Stimulated activated naive CD8-positive, alpha-beta T cell treated with anti-CD3 and anti-CD28 coated beads, Interleukin-15, Interleukin-2, amounts not matched to agents 100 U/mL and 50 U/mL, for 24 hours (primary cell): Measurements from ENCODE around the gene MGME1.
"Not testable (repeated sequence)": the region's sequence is repeated elsewhere in the genome, so short reads cannot be mapped to it uniquely, and the experiment has no call there.

ENCODE experiments used
- ATAC-seq: fragments of 150-1000 bp; cut with Tn5 transposase; one replicate; pipeline ENCODE4 v1.10.0; 2021
- DNase-seq: peaks from one replicate; pipeline ENCODE4 v3.0.0; 2021

MGME1 gene

GRCh38 chr20:18020931-18021330 lies 52.1 kb downstream of the MGME1 start:
- ATAC-seq (no peak), DNase-seq (no peak)

GRCh38 chr20:18024606-18025127 lies 55.8 kb downstream of the MGME1 start:
- DNase-seq (no peak), ATAC-seq (no peak)

- not testable (repeated sequence) for ATAC-seq, DNase-seq
These were observed 58.2 kb downstream of the MGME1 start for GRCh38 chr20:18027011-18027410.

- no peak for ATAC-seq
- no peak for DNase-seq
These were observed 61.2 kb downstream of the MGME1 start for GRCh38 chr20:18030020-18030419.

- DNase-seq (no peak), ATAC-seq (no peak)
These were observed 62.2 kb downstream of the MGME1 start for GRCh38 chr20:18031050-18031449.

- no peak for ATAC-seq
These were observed 63.2 kb downstream of the MGME1 start for GRCh38 chr20:18031888-18032509.

GRCh38 chr20:18032977-18033892 lies 64.4 kb downstream of the MGME1 start:
- DNase-seq (no peak), ATAC-seq (no peak)

More at GRCh38 chr20:18031888-18032509, 63.2 kb downstream of the MGME1 start:
- no peak for DNase-seq

GRCh38 chr20:18034039-18034438 lies 65.2 kb downstream of the MGME1 start:
- no peak for ATAC-seq

GRCh38 chr20:18039063-18039462 lies 70.2 kb downstream of the MGME1 start:
- no peak for ATAC-seq
- DNase-seq = no peak

More at GRCh38 chr20:18034039-18034438, 65.2 kb downstream of the MGME1 start:
- no peak for DNase-seq
